Heart right ventricle (tissue), 16 donors: ENCODE results near the gene NAALADL2. TPM values are rescaled to one million over a fixed set of nuclear protein-coding genes. Genes with fewer than 3 reads are reported as not detected.

Experiments used
- ATAC-seq, 8 donors: fragments of 200-7000 bp; cut with Tn5 transposase; one replicate each; pipeline ENCODE4 v1.9.1; 2020; ENCODE audit warnings: mild to moderate bottlenecking in 8 of 8, moderate library complexity in 8 of 8, moderate number of reproducible peaks in 1 of 8
- DNase-seq, 2 donors: peaks; one replicate each; pipeline ENCODE4 v3.0.0-alpha.2; 2020
- H3K27ac ChIP-seq, 10 donors: fragments of 200-600 bp; sonication (generic) in 2 of 10; one replicate each; pipeline versions ENCODE4 v1.5.0 to v1.8.0; 2020 to 2022; ENCODE audit warnings: mild to moderate bottlenecking in 3 of 10
- H3K27me3 ChIP-seq, 7 donors: fragments of 200-600 bp; one replicate each; pipeline ENCODE4 v1.8.0; 2021 to 2022; ENCODE audit warnings: mild to moderate bottlenecking in 2 of 7
- H3K36me3 ChIP-seq, 9 donors: fragments of 200-600 bp; sonication (generic) in 1 of 9; one replicate each; pipeline versions ENCODE4 v1.5.0 to v1.8.0; 2020 to 2022; ENCODE audit warnings: mild to moderate bottlenecking in 2 of 9
- H3K4me1 ChIP-seq, 9 donors: fragments of 200-600 bp; sonication (generic) in 1 of 9; one replicate each; pipeline versions ENCODE4 v1.5.0 to v1.8.0; 2020 to 2022; ENCODE audit warnings: mild to moderate bottlenecking in 4 of 9
- H3K4me3 ChIP-seq, 10 donors: fragments of 200-600 bp; sonication (generic) in 2 of 10; one replicate each; pipeline versions ENCODE4 v1.5.0 to v1.8.0; 2020 to 2022; ENCODE audit warnings: mild to moderate bottlenecking in 7 of 10, moderate library complexity in 2 of 10
- H3K9me3 ChIP-seq, 11 donors: fragments of 200-600 bp in 10 of 11; sonication (generic) in 2 of 11; one replicate each; pipeline versions ENCODE4 v1.5.0 to v1.8.0; 2013 to 2022; ENCODE audit warnings: mild to moderate bottlenecking in 2 of 11, control low read depth in 1 of 11, moderate library complexity in 1 of 11
- WGBS, 2 donors: extraction: QIAGEN DNeasy Blood & Tissue Kit; methylation state at CpG; one replicate each; pipeline ENCODE4 v1.1.7; 2013; ENCODE audit warnings: inconsistent platforms in 1 of 2; 5-methylcytosine and 5-hydroxymethylcytosine counted together
- intact Hi-C, 10 donors: fragments of 100-400 bp; cut with DNase I; formaldehyde crosslinking; loops; one replicate each; pipeline versions ENCODE4 v1.11.1 to v1.14.2; 2022
- polyA plus RNA-seq, 2 donors: library from polyadenylated mRNA; stranded (reverse); fragments of 200-250 nt; gene quantifications; one replicate each; pipeline ENCODE4 v1.2.3, GENCODE V29; 2013
- total RNA-seq, 10 donors: library from RNA; stranded (reverse); fragmentation: NEBNext Ultra II Directional in 3 of 10; extraction: Animal tissue kit (Norgen Biotek cat#: 25700) in 3 of 10; gene quantifications; one replicate each; pipeline versions ENCODE4 v1.2.1 to v1.2.4, GENCODE V29; 2021 to 2023
- TF ChIP-seq, protein P1 (sequence below), 9 donors: fragments of 200-600 bp; sonication (generic) in 2 of 9; IDR thresholded peaks; one replicate each; pipeline versions ENCODE4 v1.5.0 to v1.8.0; 2021 to 2022; ENCODE audit warnings: antibody characterized with exemption in 9 of 9, mild to moderate bottlenecking in 5 of 9, moderate library complexity in 1 of 9
- donor health status: Arrhythmogenic right ventricular cardiomyopathy.
- donor health status: ischemic (EF 13 %, LVEDD 7.1; RV severe dilation, severe dysfunction).
- donor health status: healthy with polysubstance abuse.
- donor health status: DM: no; HTN: yes; CAD: no.
- donor health status: DM: no; HTN: no; CAD: no.
- donor health status: ischemic (EF 25% LVEDD 6.9; RV normal size, moderate dysfunction).
- donor health status: ischemic (EF 25% LVEDD 5.7; RV mildly dilated, moderate dysfunction).
- donor health status: healthy.
- donor health status: DM: yes; HTN: yes; CAD: no.
- donor health status: Ischemic cardiomyopathy.
- donor health status: ischemic (EF 35%, LVEDD 5.7; RV mildly dilated, moderate dysfunction).
- donor health status: nonischemic (EF 11% LVEDD 7.7; RV severe dilation, severe dysfunction).
- donor health status: DM: yes; HTN: yes; CAD: no.
- donor health status: PGD.
- donor health status: ischemic (EF 29% LVEDD 5.4; RV normal size, mild dysfunction).
- donor health status: nonischemic (EF 23%, LVEDD 6.1; RV moderate dilation, normal function).

The NAALADL2 gene
- total and polyA plus RNA-seq, 12 donors = 0.36 to 11.9 (median 5.2) TPM

DNA sequence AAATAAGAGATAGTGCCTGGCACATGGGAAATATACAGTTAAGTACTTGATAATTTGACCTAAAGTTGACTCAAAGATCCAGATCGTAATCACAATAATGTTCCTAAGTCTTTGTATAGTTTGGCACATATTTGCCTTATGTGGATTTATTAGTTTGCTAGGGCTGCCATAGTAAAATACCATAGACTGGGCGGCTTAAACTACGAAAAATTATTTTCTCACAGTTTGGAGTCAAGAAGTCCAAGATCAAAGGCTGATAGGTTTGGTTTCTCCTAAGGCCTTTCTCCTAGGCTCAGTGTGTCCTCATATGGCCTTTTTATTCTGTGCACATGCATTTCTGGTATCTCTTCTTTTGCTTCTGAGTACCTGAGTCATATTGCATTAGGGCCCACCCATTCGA is 453.7 kb downstream of the NAALADL2 start:
- peaks cover 0 to 4% (median 0%) of the 10 kb centered on the region in 9 donors for H3K4me1 ChIP-seq
- intact Hi-C loops = no loop called here
- DNase-seq (no peak), ATAC-seq (no peak)
- H3K4me3 ChIP-seq = no peak overlapping the region
- H3K9me3 ChIP-seq = peaks cover 0 to 3% (median 0%) of the 10 kb centered on the region in 11 donors
- 88 to 97% methylated on average over 4 of the region's 4 CpGs for WGBS, 2 donors
- no peak overlapping the region for H3K27ac ChIP-seq
- TF ChIP-seq, protein P1, sequence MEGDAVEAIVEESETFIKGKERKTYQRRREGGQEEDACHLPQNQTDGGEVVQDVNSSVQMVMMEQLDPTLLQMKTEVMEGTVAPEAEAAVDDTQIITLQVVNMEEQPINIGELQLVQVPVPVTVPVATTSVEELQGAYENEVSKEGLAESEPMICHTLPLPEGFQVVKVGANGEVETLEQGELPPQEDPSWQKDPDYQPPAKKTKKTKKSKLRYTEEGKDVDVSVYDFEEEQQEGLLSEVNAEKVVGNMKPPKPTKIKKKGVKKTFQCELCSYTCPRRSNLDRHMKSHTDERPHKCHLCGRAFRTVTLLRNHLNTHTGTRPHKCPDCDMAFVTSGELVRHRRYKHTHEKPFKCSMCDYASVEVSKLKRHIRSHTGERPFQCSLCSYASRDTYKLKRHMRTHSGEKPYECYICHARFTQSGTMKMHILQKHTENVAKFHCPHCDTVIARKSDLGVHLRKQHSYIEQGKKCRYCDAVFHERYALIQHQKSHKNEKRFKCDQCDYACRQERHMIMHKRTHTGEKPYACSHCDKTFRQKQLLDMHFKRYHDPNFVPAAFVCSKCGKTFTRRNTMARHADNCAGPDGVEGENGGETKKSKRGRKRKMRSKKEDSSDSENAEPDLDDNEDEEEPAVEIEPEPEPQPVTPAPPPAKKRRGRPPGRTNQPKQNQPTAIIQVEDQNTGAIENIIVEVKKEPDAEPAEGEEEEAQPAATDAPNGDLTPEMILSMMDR (IDR thresholded peaks at IDR 0.05) = no peak
- H3K36me3 ChIP-seq = no peaks in the 10 kb centered on the region
- H3K27me3 ChIP-seq = no peaks in the 10 kb centered on the region

- Histone ChIP-seq H3K27ac (no peak overlapping the region), H3K36me3 (no peaks in the 10 kb centered on the region), H3K4me3 (no peak overlapping the region), H3K4me1 (no peaks in the 10 kb centered on the region), H3K9me3 (peaks cover 0 to 6% (median 0%) of the 10 kb centered on the region in 11 donors), H3K27me3 (no peaks in the 10 kb centered on the region)
- 50 to 70% methylated on average over 1 of the region's 1 CpG for WGBS, 2 donors
- DNase-seq (no peak), ATAC-seq (no peak)
- intact Hi-C loops = no loop called here
- TF ChIP-seq, protein P1 (IDR thresholded peaks at IDR 0.05) = no peak
Observed at GRCh38 chr3:175316799-175317198, 457.7 kb downstream of the NAALADL2 start.

DNA sequence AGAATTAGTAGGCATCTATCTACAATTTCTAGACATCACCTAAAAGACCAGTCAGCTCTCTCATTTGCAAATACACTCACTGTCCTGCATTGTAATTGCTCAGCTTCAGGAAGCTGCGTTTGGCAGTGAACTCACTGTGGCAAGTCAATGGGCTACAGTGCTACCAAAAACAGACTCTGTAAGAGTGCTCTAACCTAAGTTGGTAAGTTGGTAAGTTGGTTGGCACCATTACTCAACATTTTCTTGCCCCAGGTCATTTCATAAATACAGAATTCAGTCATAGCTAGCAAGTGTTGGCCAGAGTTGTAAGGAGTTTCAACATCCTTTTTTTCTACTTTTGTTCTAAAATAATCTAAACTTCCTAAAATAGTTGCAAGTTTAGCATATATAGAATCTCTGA is 466.3 kb downstream of the NAALADL2 start:
- Histone ChIP-seq H3K9me3 (peaks cover 0 to 1% (median 0%) of the 10 kb centered on the region in 11 donors), H3K27me3 (no peaks in the 10 kb centered on the region), H3K36me3 (no peaks in the 10 kb centered on the region), H3K27ac (no peak overlapping the region), H3K4me3 (no peak overlapping the region), H3K4me1 (no peaks in the 10 kb centered on the region)
- intact Hi-C loops = no loop called here
- TF ChIP-seq, protein P1 (IDR thresholded peaks at IDR 0.05) = no peak
- WGBS, 2 donors = 73 to 75% methylated on average over 1 of the region's 1 CpG
- ATAC-seq (no peak), DNase-seq (no peak)

GRCh38 chr3:175326041-175326440 is 466.9 kb downstream of the NAALADL2 start:
- intact Hi-C loops = no loop called here
- Histone ChIP-seq H3K4me3 (no peak overlapping the region), H3K4me1 (no peaks in the 10 kb centered on the region), H3K9me3 (no peaks in the 10 kb centered on the region), H3K27me3 (no peaks in the 10 kb centered on the region), H3K36me3 (no peaks in the 10 kb centered on the region), H3K27ac (no peak overlapping the region)
- TF ChIP-seq, protein P1 (IDR thresholded peaks at IDR 0.05) = no peak
- ATAC-seq (no peak), DNase-seq (no peak)
- WGBS, 2 donors = 83 to 84% methylated on average over 4 of the region's 4 CpGs
